ENCODE measurements around the gene GBP6.
A peak's percentile ranks its signal among the peaks of the same experiment; 100 is the strongest.
"Not testable (repeated sequence)": the region's sequence is repeated elsewhere in the genome, so short reads cannot be mapped to it uniquely, and the experiment has no call there.

GBP6 gene

GRCh38 chr1:89363638-89364536, at the start of gene GBP6:
Gene GBP6 (plus strand): TSS chr1:89364059. CDS start chr1:89368552, 4,493 bp downstream.
- no peak for DNase-seq

DNA sequence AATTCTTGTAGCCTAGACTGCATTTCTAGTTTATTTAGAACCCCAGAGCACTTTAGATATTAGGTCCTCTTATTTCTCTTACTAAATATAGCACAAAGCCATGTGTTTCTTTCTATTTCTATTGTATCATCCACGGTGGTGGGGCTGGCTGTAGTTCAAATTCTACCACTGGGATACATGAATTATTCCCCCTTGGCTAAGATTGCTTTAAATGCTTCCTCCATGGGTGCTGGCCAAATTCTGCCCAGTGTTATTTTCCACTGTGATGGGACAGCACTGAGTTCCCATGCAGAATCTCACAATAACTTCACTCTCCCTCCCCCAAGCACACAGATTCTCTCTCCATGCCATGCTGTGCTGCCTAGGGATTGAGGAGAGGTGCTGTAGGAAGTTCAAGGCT, 41.5 kb upstream of the GBP6 start:
- no peak for DNase-seq

DNA sequence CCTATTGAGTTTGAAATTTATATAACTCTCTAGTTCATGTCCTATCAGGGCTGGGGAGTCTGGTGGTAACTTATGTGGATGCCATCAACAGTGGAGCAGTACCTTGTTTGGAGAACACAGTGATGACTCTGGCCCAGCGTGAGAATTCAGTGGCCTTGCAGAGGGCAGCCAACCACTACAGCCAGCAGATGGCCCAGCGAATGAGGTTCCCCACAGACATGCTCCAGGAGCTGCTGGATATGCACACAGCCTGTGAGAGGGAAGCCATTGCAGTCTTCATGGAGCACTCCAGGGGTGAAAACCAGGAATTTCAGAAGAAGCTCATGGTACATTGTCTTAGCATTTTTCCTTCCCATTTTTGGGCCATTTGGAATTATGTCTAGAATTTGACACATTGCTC, 32.0 kb upstream of the GBP6 start:
- no peak for DNase-seq

- no peak for DNase-seq
These were observed 31.4 kb upstream of the GBP6 start for GRCh38 chr1:89332461-89332860.

GRCh38 chr1:89335486-89335885, 28.4 kb upstream of the GBP6 start:
- no peak for DNase-seq

GRCh38 chr1:89337903-89338302, 26.0 kb upstream of the GBP6 start:
- DNase-seq = no peak

DNA sequence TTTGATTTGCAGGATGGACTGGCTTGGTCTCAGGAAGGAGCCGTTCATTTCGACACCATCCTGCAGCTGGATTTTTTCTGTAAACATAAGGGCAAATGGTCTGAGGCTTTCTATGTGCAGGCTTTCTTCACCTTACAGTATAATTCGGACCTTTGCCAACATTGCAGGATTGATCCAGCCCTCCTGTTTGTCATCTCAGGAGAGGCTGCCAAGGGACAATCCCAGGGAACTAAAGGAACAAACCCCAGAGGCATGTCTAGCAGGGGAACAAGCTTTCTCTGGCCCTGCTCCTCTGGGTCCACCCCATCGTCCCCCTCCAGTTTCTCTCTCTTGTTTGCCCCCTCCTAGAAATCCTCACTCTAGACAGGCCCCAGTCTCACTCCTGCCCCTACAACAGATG, 24.8 kb upstream of the GBP6 start:
- no peak for DNase-seq

DNA sequence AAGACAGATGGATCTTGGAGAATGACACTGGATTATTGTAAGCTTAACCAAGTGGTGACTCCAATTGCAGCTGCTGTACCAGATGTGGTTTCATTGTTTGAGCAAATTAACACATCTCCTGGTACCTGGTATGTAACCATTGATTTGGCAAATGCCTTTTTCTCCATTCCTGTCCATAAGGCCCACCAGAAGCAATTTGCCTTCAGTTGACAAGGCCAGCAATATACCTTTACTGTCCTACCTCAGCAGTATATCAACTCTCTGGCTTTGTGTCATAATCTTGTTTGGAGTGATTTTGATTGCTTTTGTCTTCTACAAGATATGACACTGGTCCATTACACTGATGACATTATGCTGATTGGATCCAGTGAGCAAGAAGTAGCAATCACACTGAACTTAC, 18.4 kb upstream of the GBP6 start:
- not testable (repeated sequence) for DNase-seq

- DNase-seq = no peak
These were observed 16.6 kb upstream of the GBP6 start for GRCh38 chr1:89347296-89347695.

DNA sequence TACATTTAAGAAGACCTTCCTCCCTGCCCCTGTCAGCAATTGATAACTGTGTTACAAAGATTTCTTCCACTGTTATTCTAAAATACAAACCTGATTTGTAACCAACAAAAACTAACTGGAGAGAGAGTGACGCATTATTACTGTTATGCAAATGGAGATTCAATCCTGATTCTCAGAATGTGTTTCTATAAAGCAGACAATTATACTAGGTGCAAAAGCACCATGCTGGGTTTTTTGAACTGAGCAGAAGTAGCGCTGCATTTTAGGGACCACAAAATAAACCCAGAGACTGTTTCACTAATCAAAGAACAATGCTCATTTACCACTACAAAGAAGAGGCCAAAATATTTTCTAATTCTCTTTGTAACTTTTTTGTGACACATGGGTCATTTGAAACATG, 13.6 kb upstream of the GBP6 start:
- DNase-seq = no peak

GRCh38 chr1:89351597-89352311, 12.1 kb upstream of the GBP6 start:
- no peak for DNase-seq

GRCh38 chr1:89352421-89352820, 11.4 kb upstream of the GBP6 start:
- no peak for DNase-seq

- no peak for DNase-seq
These were observed 9.7 kb upstream of the GBP6 start for GRCh38 chr1:89354205-89354604.

DNA sequence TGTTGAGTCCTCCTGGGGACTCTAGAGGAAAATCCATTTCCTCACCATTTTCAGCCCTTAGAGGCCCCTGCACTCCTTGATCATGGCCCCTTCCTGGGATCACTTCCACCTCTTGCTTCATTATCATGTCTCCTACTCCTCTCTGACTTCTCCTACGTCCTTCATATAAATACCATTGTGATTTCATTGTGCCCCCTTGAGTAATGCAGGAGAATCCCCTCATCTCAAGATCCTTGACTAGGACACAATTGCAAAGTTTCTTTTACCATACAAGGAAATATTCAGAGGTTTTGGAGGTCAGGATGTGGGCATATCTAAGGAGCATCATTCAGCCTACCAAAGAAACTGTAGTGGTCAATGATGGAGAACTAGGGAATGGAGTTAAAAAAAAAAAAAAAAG, 8.8 kb upstream of the GBP6 start:
- no peak for DNase-seq

DNA sequence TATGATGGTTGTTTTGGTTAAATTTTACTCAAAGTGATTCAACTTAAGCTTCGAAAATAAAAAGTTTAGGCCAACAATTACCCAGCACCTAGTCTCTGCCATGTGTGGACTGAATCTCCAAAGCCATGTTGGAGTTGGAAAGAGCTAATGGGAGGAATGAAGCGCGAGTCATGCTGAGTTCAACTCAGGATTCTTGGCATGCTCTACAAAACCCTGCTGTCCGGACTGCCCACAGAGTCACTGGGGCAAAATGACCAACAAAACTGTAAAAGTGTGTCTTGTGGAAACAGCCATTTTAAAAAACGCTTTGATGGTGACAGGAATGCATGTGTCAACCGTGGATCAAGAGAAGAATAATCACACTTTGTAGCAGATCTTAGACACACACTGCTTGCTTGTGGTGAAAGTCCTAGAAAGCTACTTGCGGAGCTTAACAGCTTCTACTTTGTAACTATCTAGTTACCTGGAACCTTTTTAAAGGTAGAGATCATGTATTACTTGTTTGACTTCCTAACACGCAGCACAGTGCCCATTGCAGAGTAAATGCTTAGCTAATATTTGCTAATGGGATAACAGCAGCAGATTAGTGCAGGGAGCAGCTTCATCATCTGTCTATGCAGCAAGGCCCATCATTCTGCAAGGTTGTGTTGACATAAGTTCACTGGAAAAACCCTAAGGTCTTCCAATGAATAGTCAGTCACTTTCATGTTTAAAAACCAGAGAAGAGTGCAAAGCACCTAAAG, 7.0 kb upstream of the GBP6 start:
- no peak for DNase-seq

GRCh38 chr1:89358287-89358893, 5.5 kb upstream of the GBP6 start:
- peak; percentile 83 for DNase-seq

- DNase-seq = no peak
These were observed 3.1 kb upstream of the GBP6 start for GRCh38 chr1:89360716-89361115.

DNA sequence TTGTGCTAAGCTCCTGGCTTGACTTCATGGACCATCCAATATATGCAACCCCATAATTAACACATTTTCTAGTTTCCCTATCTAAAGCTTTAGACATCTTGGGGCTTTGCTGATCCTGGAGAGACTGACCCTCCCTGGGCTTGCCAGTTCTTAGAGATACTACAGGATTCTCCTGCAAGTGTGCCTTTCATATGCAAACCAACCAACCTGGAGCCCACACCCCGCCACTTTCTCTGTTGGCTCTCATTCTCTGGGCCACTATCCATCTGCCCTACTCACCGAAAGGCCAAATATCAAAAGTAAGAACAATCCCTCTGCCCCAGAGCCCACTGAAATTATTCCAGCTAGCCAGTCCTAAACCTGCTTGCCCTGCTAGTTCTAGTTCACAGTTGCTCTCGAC, 2.2 kb upstream of the GBP6 start:
- DNase-seq = no peak

DNA sequence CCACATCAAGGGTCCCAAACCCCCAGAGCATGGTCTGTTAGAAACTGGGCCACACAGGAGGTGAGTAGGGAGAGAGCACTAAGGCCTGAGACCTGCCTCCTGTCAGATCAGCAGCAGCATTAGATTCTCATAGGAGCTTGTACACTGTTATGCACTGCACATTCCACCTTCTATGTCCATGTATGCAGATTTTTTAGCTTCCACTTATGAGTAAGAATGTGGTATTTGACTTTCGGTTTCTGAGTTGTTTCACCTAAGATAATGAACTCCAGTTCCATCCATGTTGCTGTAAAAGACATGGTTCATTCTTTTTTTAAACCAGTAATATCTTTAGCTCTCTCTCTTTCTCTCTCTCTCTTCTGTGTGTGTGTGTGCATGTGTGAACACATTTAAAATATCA, 663 bp upstream of the GBP6 start:
- no peak for DNase-seq

- no peak for DNase-seq
These were observed 1.2 kb downstream of the GBP6 start for GRCh38 chr1:89364954-89365550.

GRCh38 chr1:89367221-89367620, 3.4 kb downstream of the GBP6 start:
- DNase-seq = no peak

GRCh38 chr1:89369331-89369730, 5.5 kb downstream of the GBP6 start:
- DNase-seq = no peak

- DNase-seq = not testable (repeated sequence)
These were observed 10.0 kb downstream of the GBP6 start for GRCh38 chr1:89373810-89374209.

All from activated CD4-positive, alpha-beta T cell treated with anti-CD3 and anti-CD28 coated beads, Interleukin-2, amount 50 U/mL, for 1 hour (primary cell).